Measurements from ENCODE around the gene BRSK2. TPM values are rescaled to one million over a fixed set of nuclear protein-coding genes. Genes with fewer than 3 reads are reported as not detected.

Gene BRSK2
- total RNA-seq, 4 donors from 2014 or later, result 0.26 to 0.30 TPM; not detected in 2

DNA sequence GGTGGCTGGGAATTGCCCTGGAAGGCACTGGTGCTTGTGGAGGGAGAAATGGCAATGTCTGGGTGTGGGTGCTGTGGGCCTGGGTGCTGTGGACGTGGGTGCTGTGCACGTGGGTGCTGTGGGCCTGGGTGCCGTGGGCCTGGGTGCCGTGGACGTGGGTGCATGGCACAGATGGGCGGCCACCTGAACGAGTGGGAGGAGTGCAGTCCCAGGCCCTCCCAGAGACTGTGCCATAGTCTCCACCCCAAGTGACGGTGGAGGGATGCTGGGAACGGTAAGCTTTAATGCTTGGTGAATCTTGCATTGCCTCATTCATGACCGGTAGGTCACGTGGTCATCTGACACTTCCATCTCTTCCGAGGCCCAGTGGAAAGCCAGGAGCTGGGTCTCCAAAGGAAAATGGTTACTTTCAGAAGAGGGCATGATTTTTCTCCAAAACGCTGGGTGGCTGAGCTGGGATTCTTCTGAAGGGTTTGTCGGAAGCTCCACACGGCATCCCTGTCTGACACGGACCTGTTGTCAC is 28.8 kb upstream of the BRSK2 start:
- peaks cover 16% of the 10 kb centered on the region for H3K27me3 ChIP-seq
- no peak overlapping the region for H3K27ac ChIP-seq
- no peaks in the 10 kb centered on the region for H3K36me3 ChIP-seq
- H3K4me3 ChIP-seq, result no peak overlapping the region
- peaks cover 7% of the 10 kb centered on the region for H3K9me3 ChIP-seq
- no peaks in the 10 kb centered on the region for H3K4me1 ChIP-seq
- TF ChIP-seq POLR2A (IDR thresholded peaks at IDR 0.05) (no peak), EP300 (IDR thresholded peaks at IDR 0.05) (no peak), POLR2AphosphoS5 (IDR thresholded peaks at IDR 0.05) (no peak)
- TF ChIP-seq, protein P1, sequence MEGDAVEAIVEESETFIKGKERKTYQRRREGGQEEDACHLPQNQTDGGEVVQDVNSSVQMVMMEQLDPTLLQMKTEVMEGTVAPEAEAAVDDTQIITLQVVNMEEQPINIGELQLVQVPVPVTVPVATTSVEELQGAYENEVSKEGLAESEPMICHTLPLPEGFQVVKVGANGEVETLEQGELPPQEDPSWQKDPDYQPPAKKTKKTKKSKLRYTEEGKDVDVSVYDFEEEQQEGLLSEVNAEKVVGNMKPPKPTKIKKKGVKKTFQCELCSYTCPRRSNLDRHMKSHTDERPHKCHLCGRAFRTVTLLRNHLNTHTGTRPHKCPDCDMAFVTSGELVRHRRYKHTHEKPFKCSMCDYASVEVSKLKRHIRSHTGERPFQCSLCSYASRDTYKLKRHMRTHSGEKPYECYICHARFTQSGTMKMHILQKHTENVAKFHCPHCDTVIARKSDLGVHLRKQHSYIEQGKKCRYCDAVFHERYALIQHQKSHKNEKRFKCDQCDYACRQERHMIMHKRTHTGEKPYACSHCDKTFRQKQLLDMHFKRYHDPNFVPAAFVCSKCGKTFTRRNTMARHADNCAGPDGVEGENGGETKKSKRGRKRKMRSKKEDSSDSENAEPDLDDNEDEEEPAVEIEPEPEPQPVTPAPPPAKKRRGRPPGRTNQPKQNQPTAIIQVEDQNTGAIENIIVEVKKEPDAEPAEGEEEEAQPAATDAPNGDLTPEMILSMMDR (IDR thresholded peaks at IDR 0.05), result no peak
- WGBS, result 91% methylated on average over 11 of the region's 16 CpGs
- no peak for DNase-seq (ENCODE audit: low spot score in 2 of 2)

DNA sequence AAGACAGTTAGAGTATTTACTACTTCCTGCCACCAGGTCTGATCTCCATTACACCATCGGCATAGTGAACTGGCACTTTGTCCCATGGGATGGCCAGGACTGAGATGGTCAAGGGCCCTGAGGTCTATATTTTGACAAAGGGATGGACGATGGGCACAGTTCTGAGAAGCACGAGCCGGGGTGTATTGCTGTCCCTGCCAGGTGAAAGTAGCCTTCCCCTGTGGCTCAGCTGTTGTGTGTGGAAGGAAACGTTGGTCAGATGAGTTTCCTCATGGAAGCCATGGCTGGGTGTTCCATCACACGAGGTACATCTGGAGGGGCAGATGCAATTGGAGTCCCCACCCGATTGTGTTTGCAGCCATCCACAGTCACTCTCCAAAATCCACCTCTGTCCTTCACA is 27.9 kb upstream of the BRSK2 start:
- no peak for DNase-seq (ENCODE audit: low spot score in 2 of 2)
- H3K36me3 ChIP-seq, result no peaks in the 10 kb centered on the region
- TF ChIP-seq, protein P1 (IDR thresholded peaks at IDR 0.05), result no peak
- no peak for TF ChIP-seq POLR2AphosphoS5 (IDR thresholded peaks at IDR 0.05)
- TF ChIP-seq POLR2A (IDR thresholded peaks at IDR 0.05), result no peak
- no peak for TF ChIP-seq EP300 (IDR thresholded peaks at IDR 0.05)
- H3K9me3 ChIP-seq, result peaks cover 11% of the 10 kb centered on the region
- peaks cover 10% of the 10 kb centered on the region for H3K27me3 ChIP-seq
- H3K4me3 ChIP-seq, result no peak overlapping the region
- no peak overlapping the region for H3K27ac ChIP-seq
- no peaks in the 10 kb centered on the region for H3K4me1 ChIP-seq
- WGBS, result 73% methylated on average over 7 of the region's 7 CpGs

DNA sequence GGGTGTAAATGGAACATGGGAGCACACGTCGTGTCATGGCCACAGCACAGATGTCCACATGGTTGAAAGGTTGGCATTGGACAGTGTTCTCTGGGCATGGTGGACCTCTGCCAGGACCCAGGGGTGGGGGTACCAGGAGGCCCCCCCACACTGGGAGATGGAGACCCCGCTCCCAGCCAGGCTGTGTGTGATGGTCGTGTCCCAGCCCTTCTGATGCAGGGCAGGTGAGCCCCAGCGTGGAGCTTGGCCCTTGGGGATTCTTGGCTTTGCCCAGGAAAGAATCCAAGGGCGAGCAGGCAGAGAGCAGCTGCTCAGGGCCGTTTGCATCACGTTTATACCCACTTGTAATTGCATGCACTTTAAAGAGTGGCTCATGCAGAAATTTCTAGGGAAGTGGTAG is 22.0 kb upstream of the BRSK2 start:
- DNase-seq (ENCODE audit: low spot score in 2 of 2), result no peak
- no peak overlapping the region for H3K27ac ChIP-seq
- no peaks in the 10 kb centered on the region for H3K36me3 ChIP-seq
- TF ChIP-seq POLR2AphosphoS5 (IDR thresholded peaks at IDR 0.05), result no peak
- TF ChIP-seq EP300 (IDR thresholded peaks at IDR 0.05), result no peak
- TF ChIP-seq POLR2A (IDR thresholded peaks at IDR 0.05), result no peak
- TF ChIP-seq, protein P1 (IDR thresholded peaks at IDR 0.05), result no peak
- peaks cover 45% of the 10 kb centered on the region for H3K27me3 ChIP-seq
- no peaks in the 10 kb centered on the region for H3K4me1 ChIP-seq
- WGBS, result 94% methylated on average over 2 of the region's 8 CpGs
- no peak overlapping the region for H3K4me3 ChIP-seq
- H3K9me3 ChIP-seq, result peaks cover 11% of the 10 kb centered on the region

DNA sequence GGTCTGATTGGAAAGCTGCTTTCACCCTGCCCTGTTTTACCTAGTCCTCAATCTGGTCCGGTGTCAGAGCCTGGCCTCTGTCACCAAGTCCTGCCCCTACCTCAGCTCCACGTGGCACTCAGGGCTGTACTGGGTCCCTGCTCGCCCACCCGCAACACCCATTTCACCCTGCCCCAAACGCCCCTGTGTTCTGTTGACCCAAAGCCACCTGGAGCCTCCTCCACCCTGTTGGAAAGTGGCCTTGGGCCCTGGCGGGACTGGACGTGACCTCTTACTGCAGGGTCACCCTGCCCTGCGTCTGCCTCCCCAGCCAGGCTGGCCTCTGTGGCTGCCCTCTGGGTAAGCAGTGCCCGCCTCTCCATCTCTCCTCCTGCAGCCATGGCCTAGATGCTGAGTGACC is 21.5 kb upstream of the BRSK2 start:
- Histone ChIP-seq H3K4me3 (no peak overlapping the region), H3K9me3 (peaks cover 11% of the 10 kb centered on the region), H3K36me3 (no peaks in the 10 kb centered on the region), H3K4me1 (no peaks in the 10 kb centered on the region), H3K27me3 (peaks cover 42% of the 10 kb centered on the region), H3K27ac (no peak overlapping the region)
- 93% methylated on average over 3 of the region's 9 CpGs for WGBS
- no peak for TF ChIP-seq POLR2A (IDR thresholded peaks at IDR 0.05)
- TF ChIP-seq EP300 (IDR thresholded peaks at IDR 0.05), result no peak
- TF ChIP-seq, protein P1 (IDR thresholded peaks at IDR 0.05), result no peak
- no peak for TF ChIP-seq POLR2AphosphoS5 (IDR thresholded peaks at IDR 0.05)
- no peak for DNase-seq (ENCODE audit: low spot score in 2 of 2)

DNA sequence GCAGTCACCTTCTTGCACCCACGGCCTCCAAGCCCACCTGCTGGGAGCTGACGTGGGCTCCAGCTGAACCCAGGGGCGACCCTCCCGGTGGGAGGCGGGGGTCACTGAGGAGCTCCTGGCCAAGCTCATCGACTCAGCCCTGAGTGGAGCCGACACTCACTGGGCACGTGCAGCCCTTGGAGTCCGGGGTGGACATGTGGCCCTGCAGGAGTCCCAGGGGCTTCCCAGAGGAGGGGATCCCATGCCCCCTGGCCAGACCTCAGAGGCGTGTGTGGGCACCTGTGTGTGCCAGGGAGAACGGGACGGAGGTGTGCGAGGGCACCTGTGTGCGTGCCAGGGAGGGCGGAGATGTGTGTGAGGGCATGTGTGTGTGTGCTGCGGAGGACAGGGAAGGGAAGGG is 20.8 kb upstream of the BRSK2 start:
- Histone ChIP-seq H3K9me3 (peaks cover 11% of the 10 kb centered on the region), H3K27me3 (peaks cover 39% of the 10 kb centered on the region), H3K4me3 (no peak overlapping the region), H3K4me1 (no peaks in the 10 kb centered on the region), H3K27ac (no peak overlapping the region), H3K36me3 (no peaks in the 10 kb centered on the region)
- no peak for DNase-seq (ENCODE audit: low spot score in 2 of 2)
- TF ChIP-seq POLR2A (IDR thresholded peaks at IDR 0.05) (no peak), EP300 (IDR thresholded peaks at IDR 0.05) (no peak), POLR2AphosphoS5 (IDR thresholded peaks at IDR 0.05) (no peak)
- TF ChIP-seq, protein P1 (IDR thresholded peaks at IDR 0.05), result no peak
- 91% methylated on average over 11 of the region's 16 CpGs for WGBS
